ENCODE measurements around the gene TXNDC11. TPM values are rescaled to one million over a fixed set of nuclear protein-coding genes. Genes with fewer than 3 reads are reported as not detected.

The TXNDC11 gene
- total RNA-seq, 1 donor from 2014 or later, result 86.5 TPM

DNA sequence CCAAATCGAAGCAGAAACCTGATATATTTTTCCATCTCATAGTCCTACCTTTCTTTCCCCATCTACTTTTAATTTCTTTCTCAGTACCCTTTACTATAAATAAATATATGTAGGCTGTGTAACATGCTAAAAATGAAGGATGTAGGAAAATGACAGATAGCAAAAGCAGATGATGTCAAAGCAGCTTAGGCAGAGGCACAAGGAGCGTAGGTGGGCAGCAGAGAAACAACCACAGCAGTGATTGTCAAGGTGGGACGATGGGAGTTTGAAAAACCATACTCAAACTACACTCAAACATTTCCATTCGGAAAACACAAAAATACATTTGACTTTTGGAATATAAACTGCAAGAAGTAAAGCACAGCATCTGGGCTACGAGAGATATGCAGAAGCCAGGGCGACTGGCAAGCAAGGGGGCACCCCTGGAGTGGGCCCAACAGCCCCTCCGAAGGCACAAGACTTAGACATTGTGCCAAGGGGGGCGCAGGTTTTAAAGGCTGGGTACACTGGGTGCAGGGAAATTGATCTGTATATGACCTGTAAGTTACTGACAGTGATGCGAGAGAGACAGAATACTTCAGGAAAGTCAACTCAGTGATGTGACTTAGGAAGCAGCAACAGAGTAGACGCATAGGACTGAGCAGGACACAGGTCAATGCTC is 43.3 kb downstream of the TXNDC11 start:
- Histone ChIP-seq H3K9me3 (no peaks in the 10 kb centered on the region), H3K4me1 (no peaks in the 10 kb centered on the region), H3K27ac (no peak overlapping the region), H3K27me3 (no peaks in the 10 kb centered on the region), H3K4me3 (no peak overlapping the region), H3K36me3 (peaks cover 48 to 59% of the 10 kb centered on the region in 2 donors)
- DNase-seq (ENCODE audit: low spot score in 2 of 2), result no peak
- TF ChIP-seq, protein P1, sequence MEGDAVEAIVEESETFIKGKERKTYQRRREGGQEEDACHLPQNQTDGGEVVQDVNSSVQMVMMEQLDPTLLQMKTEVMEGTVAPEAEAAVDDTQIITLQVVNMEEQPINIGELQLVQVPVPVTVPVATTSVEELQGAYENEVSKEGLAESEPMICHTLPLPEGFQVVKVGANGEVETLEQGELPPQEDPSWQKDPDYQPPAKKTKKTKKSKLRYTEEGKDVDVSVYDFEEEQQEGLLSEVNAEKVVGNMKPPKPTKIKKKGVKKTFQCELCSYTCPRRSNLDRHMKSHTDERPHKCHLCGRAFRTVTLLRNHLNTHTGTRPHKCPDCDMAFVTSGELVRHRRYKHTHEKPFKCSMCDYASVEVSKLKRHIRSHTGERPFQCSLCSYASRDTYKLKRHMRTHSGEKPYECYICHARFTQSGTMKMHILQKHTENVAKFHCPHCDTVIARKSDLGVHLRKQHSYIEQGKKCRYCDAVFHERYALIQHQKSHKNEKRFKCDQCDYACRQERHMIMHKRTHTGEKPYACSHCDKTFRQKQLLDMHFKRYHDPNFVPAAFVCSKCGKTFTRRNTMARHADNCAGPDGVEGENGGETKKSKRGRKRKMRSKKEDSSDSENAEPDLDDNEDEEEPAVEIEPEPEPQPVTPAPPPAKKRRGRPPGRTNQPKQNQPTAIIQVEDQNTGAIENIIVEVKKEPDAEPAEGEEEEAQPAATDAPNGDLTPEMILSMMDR (IDR thresholded peaks at IDR 0.05), result no peak
- intact Hi-C loops (cut with DNase I), result no loop called here

DNA sequence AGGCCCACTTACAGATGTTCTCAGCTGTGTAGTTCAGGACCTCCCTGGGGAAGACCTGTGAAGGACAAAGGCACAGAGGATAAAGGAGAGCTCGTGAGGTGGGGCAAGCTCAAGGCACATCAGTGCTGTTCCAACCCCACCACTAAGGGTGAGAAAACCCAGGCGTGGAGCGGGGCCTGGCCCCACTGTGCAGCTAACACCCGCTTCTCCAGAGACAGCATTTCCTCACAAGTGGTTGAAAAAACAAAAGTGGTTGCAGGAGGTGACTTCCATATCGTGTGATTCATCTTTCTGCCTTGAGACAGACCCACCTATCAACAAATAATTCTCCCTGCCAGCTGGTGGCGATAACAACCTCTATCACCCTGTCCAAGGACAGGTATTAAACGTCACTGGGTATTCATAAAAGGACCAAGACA is 44.4 kb downstream of the TXNDC11 start:
- Histone ChIP-seq H3K27me3 (no peaks in the 10 kb centered on the region), H3K9me3 (no peaks in the 10 kb centered on the region), H3K4me3 (no peak overlapping the region), H3K4me1 (no peaks in the 10 kb centered on the region), H3K36me3 (peaks cover 48 to 55% of the 10 kb centered on the region in 2 donors), H3K27ac (no peak overlapping the region)
- TF ChIP-seq, protein P1 (IDR thresholded peaks at IDR 0.05), result no peak
- intact Hi-C loops (cut with DNase I), result no loop called here
- no peak for DNase-seq (ENCODE audit: low spot score in 2 of 2)

DNA sequence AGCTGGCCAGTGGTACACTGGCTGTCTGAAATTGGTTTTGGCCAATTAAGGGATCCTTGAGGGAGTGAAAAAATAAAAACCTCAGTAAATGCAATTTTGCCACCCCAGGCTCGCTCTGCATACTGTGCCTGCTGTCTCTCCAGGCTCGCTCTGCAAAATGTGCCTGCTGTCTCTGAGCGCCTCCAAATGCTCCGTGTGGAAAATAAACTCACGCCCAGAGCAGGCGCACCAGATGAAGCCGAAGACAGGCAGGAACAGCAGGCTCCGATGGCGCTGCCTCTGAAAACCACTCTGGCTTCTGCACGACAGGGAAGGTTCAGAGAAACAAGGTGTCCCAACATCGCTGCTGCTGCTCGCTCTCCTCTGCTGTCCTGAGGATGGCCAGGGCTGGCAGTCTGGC is 45.3 kb downstream of the TXNDC11 start:
- DNase-seq (ENCODE audit: low spot score in 2 of 2), result no peak
- intact Hi-C loops (cut with DNase I), result no loop called here
- H3K27ac ChIP-seq, result no peak overlapping the region
- peaks cover 48 to 59% of the 10 kb centered on the region in 2 donors for H3K36me3 ChIP-seq
- no peak overlapping the region for H3K4me3 ChIP-seq
- no peaks in the 10 kb centered on the region for H3K4me1 ChIP-seq
- TF ChIP-seq, protein P1 (IDR thresholded peaks at IDR 0.05), result no peak
- H3K27me3 ChIP-seq, result no peaks in the 10 kb centered on the region
- no peaks in the 10 kb centered on the region for H3K9me3 ChIP-seq

DNA sequence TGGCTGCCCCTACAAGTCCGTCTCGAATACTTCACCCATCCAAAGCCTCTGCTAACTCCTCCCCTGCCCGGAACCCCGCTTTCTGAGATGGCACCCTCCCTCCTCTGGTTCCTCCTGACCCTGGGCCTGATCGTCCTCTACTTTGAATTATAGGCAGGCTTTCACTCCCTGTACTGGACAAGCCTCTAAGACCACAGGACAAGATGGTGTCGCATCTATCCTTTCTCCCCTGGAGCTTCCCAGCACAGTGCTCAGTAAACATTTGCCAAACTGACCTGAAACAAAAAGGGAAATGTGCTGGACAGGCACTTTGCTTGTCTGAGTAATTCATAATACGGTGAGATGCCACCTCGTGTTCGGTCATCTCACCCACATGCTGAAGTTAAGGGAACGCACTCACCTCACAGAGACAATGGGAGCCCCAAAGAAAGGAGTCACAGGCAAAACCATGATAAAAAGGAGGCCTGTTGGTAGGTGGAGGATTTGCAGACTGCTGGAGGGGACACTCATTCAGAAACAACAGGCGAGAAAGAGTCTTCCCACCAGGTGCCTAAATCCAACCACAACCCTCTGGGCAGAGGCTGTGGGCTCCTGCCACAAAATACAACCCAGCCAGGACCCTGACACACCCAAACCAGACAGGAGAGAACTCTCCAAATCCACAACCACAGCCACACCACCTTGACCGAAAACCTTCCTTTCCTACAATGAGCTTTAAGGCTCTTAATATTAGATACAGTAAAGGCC is 46.2 kb downstream of the TXNDC11 start:
- H3K27me3 ChIP-seq, result no peaks in the 10 kb centered on the region
- intact Hi-C loops (cut with DNase I), result no loop called here
- no peak overlapping the region for H3K4me3 ChIP-seq
- DNase-seq (ENCODE audit: low spot score in 2 of 2), result no peak
- H3K9me3 ChIP-seq, result no peaks in the 10 kb centered on the region
- H3K4me1 ChIP-seq, result no peaks in the 10 kb centered on the region
- no peak overlapping the region for H3K27ac ChIP-seq
- TF ChIP-seq, protein P1 (IDR thresholded peaks at IDR 0.05), result no peak
- peaks cover 55 to 68% of the 10 kb centered on the region in 2 donors for H3K36me3 ChIP-seq

DNA sequence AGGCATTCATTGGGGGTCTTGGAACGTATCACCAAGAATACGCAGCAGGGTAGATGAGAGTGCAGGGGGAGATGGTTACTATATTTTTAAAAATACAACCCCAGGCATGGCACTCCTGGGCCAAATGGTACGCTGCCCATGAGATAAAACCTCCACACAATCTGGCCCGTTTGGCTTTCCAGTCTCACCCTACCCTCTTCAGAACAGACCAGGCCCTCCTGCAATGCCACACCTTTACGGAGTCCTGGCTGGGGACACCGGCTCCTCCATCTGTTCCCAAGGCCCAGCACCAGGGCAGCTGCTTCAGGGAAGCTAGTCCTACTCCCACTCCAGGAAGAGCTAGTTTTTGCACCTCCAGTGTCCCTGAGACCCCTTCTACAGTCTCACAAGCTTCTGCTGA is 50.0 kb downstream of the TXNDC11 start:
- DNase-seq (ENCODE audit: low spot score in 2 of 2), result no peak
- intact Hi-C loops (cut with DNase I), result no loop called here
- Histone ChIP-seq H3K36me3 (peaks cover 44 to 58% of the 10 kb centered on the region in 2 donors), H3K4me3 (no peak overlapping the region), H3K4me1 (peaks cover 0 to 17% of the 10 kb centered on the region in 2 donors), H3K27me3 (no peaks in the 10 kb centered on the region), H3K27ac (no peak overlapping the region), H3K9me3 (no peaks in the 10 kb centered on the region)
- TF ChIP-seq, protein P1 (IDR thresholded peaks at IDR 0.05), result no peak

Measured in ascending aorta (tissue), 2 donors.